NCI-H1092 (cell line): ENCODE data around the gene GLTP.
"Not testable (repeated sequence)": the region's sequence is repeated elsewhere in the genome, so short reads cannot be mapped to it uniquely, and the experiment has no call there.

Experiments
- DNase-seq: peaks from one replicate; lab custom pipeline; 2025; lab: John Stamatoyannopoulos, UW

Gene GLTP

DNA sequence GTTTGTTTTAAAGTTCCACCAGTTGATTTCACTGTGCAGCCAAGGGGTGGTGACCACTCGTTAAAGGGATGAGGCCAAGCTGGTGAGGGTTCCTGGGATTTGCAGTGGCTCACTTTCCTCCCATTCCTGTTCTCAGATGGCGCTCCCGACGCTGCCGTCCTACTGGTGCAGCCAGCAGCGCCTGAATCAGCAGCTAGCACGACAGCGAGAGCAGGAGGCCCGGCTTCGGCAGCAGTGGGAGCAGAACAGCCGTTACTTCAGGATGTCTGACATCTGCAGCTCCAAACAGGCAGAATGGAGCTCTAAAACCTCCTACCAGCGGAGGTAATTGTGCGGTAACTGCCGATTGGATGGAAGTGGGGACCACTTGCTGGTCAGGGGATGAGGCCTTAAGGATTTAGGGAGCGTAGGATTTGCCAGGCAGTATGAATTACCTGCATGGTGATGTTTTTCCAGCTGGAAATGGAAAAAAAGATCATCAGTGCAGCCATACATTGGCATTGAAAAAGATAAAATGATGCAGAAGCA is 22.6 kb upstream of the GLTP start:
- no peak for DNase-seq

GRCh38 chr12:109900752-109901580 is 20.6 kb upstream of the GLTP start:
- no peak for DNase-seq

DNA sequence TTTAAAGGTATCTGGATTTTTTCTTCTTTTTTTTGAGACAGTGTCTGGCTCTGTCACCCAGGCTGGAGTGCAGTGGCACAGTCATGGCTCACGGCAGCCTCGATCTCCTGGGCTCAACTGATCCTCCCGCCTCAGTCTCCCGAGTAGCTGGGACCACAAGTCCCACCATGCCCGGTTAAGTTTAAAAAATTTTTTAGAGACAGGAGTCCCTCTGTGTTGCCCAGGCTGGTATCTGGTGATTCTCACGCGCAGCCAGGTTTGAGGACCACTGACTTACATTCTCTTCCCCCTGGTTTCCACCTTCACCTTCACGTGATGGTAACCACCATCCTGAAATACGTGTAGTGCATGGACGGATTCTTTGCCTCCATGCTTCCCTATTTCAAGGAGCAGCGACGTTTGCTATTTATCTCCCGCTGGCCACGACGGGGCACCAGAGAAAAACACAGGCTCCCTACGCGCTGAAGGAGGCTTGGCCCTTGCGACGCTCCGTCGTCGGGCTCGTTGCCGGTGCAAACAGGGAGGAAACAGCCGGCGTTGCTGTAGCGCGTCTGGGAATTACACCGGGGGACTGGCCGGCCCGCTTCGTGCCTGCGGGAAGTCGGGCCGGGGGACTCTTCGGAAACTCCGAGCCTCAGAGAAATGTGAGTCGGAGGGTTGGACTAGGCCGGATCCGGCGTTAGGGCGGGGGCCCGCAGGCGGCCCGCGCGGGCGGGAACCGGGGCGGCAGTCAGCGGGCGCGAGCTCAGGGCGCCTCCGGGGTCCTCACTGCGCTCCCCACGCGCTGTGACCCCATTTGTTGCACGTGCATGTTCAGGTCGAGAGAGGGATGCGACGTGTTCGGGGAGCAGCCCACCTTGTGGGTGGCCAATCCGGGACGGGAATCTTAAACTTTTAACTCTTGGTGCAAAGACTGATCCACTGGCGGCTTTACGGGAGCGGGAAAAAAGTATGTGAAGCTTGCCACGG is 19.7 kb upstream of the GLTP start, which contains the start of gene TCHP:
TCHP (plus strand) TSS at position 492 of the 969 bp plus-strand sequence. CDS start 2,753 bp downstream, outside the sequence.
- DNase-seq: peak; percentile 45

GRCh38 chr12:109899345-109899744 is 19.0 kb upstream of the GLTP start:
- DNase-seq: not testable (repeated sequence)

DNA sequence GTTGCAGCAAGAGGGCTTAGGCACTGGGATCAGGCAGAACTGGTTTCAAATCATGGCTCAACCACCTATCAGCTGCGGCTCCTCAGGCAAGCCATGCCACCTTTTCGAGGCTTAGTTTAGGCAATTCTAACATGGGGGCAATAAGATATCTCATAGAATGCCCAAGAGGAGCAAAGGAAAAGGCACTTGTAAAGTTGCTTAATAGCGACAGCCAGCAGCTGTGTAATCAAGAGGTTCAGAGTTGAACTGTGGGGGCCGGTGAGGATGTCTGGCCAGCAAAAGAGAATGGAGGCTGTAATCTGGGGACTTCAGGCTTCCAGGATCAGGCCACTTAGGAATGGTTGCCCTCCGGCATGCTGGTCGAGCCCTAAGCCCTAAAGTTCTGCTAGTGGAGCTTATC is 16.7 kb upstream of the GLTP start:
- no peak for DNase-seq

DNA sequence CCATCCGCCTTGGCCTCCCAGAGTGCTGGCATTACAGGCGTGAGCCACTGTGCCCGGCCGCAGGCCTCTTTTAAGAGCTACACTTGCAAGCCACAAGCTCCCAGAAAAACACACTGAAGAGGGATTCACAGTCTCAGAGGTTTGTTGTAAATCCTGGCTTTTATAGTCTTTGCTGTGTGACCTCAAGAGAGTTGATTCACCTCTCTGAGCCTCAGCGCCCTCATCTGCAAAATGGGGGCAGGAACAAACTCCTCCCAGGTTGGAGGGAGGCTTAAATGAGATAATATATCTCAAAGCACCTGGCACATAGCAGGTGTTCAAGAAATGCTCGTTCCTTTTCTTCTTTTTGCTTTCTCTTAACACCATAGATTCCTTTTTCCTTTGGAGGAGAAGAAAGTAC is 15.8 kb upstream of the GLTP start:
- DNase-seq: no peak

GRCh38 chr12:109894939-109895338 is 14.6 kb upstream of the GLTP start:
- DNase-seq: no peak

DNA sequence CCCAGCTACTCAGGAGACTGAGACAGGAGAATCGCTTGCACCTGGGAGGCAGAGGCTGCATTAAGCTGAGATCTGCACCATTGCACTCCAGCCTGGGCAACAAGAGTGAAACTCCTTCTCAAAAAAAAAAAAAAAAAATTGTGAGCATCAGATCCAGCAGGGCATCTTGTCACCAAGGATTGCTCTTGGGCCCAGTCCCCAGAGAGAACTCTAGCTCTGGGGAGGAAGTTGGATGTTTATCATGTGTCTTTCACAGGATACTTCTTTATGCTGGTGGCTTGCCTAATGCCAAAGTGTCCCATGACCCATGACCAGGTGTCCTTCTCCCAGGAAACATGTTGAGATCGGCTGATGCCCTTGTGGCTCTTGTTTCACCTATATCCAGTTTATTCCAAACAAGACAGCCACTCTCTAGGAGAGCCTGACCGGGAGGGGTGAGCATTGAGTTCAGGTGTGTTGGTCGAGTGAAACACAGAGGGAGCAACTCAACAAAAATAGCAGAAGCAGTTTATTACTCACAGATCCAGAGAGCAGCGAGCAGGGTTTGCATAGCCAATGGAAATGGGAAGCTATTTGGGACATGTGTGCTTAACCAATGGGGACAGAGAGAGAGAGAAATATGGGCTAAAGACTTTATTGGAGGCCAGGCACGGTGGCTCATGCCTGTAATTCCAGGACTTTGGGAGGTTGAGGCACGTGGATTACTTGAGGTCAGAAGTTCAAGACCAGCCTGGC is 13.1 kb upstream of the GLTP start:
- DNase-seq: no peak

DNA sequence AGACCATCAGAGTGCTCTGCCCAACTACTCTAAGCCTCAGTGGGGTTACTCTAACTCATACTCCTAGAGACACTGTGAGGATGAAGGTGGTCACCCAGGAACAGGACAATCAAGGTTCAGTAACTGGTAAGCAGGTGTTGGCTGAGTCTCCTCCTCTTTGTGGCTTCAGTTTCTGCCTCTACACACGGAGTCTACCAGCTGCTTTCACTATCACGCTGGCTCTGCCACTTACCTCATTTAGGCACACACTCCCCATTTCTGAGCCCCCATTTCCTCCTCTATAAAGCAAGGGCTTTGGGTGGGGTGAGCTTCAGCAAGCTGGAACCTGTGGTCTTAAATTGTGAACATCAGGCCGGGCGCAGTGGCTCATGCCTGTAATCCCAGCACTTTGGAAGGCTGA is 12.4 kb upstream of the GLTP start:
- DNase-seq: no peak

GRCh38 chr12:109892165-109892715 is 11.9 kb upstream of the GLTP start:
- no peak for DNase-seq

- not testable (repeated sequence) for DNase-seq
Measured at GRCh38 chr12:109891731-109892130, 11.4 kb upstream of the GLTP start.

DNA sequence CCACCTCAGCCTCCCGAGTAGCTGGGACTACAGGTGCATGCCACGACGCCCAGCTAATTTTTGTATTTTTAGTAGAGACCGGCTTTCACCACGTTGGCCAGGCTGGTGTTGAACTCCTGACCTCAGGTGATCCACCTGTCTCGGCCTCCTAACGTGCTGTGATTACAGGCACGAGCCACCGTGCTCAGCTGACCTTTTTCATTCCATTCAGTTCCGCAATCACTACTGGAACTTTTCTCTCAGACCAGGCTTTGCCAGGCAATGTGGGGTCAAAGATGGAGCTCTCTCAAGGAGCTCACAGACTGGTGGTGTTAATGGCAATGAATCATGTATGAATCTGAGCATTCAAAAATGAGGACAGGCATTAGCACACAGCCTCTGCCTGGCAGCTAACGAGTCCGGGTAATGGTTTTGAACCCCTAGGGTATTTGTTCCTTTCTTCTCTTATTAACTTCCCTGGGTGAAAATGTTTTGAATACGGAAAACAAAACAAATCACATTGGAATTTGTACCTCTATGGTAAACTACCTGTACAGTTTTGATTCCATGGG is 10.4 kb upstream of the GLTP start:
- DNase-seq: no peak

DNA sequence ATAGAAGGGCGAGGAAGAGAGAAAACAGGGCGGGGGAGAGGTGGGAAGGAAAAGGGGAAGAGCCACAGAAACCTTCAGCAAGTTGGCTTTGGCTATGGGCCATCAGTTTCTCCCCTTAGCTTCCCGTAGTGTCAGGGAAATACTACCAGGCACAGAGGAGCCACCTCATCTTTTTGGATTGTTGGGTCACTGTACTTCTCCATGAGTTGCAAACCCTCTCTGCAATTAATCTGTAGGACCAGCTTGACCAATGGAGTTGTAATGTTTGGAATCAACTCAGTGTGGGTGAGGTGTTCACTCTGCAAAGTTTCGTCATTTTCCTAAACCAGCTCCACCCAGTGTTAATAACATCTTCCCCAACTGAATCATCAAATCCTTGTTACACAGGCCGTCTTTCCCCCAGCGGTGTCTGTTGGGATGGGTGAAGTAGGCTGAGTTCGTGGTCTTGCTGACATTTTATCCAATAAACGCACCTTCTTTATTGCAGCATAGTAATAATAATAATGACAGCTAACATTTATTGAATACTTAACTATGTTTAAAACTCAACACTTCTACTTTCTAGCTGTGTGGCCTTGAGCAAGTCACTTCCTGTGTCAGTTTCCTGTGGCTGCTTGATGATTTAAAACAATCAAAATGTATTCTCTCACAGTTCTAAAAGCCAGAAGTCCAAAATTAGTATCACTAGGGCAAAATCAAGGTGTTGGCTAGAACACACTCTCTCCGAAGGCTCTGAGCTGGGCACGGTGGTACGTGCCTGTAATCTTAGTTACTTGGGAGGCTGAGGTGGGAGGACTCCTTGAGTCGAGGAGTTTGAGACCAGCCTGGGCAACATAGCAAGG is 8.1 kb upstream of the GLTP start:
- no peak for DNase-seq

DNA sequence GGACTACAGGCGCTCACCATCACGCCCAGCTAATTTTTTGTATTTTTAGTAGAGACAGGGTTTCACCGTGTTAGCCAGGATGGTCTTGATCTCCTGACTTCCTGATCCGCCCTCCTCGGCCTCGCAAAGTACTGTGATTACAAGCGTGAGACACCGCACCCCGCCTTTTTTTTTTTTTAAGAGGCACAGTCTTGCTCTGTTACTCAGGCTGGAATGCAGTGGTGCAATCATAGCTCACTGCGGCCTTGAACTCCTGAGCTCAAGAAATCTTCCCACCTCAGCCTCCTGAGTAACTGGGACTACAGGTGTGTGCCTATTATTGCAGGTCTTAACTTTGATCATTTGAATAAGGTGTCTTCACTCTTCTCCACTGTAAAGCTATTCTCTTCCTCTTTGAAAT is 5.3 kb upstream of the GLTP start:
- DNase-seq: no peak

DNA sequence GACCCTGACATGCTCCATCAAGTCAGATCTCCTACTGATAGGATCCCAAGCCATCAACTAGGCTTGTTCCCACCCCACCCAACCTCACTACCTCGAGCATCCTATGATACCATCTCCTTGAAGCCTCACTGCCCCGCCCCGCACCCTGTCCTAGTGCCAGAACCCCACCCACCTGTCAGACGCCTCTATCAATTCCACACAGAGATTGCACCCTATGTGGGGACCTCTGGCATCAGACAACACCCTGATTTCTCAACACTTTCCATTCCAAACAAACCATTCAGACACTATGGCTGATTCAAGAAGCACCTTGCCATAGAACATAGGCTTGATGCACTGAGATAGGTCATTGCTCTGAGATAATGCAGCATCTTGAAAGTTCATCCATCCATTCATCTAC is 3.1 kb upstream of the GLTP start:
- DNase-seq: no peak

GRCh38 chr12:109881752-109882151 is 1.4 kb upstream of the GLTP start:
- DNase-seq: no peak

DNA sequence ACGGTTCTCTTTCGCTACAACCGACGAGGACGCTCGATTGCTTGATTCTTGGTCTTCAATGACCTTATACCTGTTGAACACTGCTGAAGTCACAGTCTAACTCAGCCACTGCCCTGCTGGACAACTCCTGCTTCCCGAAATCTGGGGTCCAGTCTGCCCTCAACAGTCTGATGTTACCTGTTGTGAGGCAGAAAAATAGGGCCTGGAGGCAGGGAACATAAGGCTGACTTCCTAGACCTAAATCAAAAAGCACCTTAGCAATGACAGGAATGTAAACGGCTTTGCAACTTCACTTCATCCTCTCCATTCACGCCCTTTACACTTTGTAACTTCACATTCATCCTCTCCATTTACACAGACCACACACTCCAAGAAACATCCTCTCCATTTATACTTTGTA is 597 bp upstream of the GLTP start:
- no peak for DNase-seq

GRCh38 chr12:109879351-109880042 is 844 bp downstream of the GLTP start:
- no peak for DNase-seq

- DNase-seq: no peak
Measured at GRCh38 chr12:109878749-109879148, 1.6 kb downstream of the GLTP start.

DNA sequence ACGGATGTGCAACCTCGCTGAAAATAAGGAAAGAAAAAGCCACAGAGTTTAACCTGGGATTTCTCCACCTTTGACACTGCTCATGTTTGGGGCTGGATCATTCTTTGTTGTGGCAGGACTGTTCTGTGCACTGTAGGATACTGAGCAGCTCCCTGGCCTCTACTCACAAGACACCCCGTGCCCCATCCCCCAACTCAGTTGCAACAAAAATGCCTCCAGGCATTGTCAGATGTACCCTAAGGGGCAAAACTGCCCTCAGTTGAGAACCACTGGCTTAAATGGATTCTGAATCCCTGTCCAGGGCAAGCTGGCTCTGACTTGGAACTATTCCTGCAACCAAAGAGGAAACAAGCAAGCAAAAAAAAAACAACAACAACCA is 2.1 kb downstream of the GLTP start:
- DNase-seq: no peak
